ENCODE data around the gene PFKP.

PFKP gene

GRCh38 chr10:3067118-3067858, at the start of gene PFKP:
Gene PFKP, plus strand, starts transcription at chr10:3067548. Its CDS starts 48 bp downstream, at chr10:3067596.
- no peak for DNase-seq

- DNase-seq, result no peak
Measured at GRCh38 chr10:3018247-3018646, 49.1 kb upstream of the PFKP start.

GRCh38 chr10:3020311-3020710, 47.0 kb upstream of the PFKP start:
- DNase-seq, result no peak

GRCh38 chr10:3020881-3021280, 46.5 kb upstream of the PFKP start:
- DNase-seq, result no peak

GRCh38 chr10:3022027-3022426, 45.3 kb upstream of the PFKP start:
- DNase-seq, result no peak

GRCh38 chr10:3023892-3024291, 43.5 kb upstream of the PFKP start:
- DNase-seq, result no peak

- DNase-seq, result no peak
Measured at GRCh38 chr10:3025026-3025683, 42.2 kb upstream of the PFKP start.

GRCh38 chr10:3027866-3028265, 39.5 kb upstream of the PFKP start:
- DNase-seq, result no peak

- no peak for DNase-seq
Measured at GRCh38 chr10:3028441-3028840, 38.9 kb upstream of the PFKP start.

- no peak for DNase-seq
Measured at GRCh38 chr10:3030765-3031164, 36.6 kb upstream of the PFKP start.

- DNase-seq, result no peak
Measured at GRCh38 chr10:3031490-3031889, 35.9 kb upstream of the PFKP start.

- no peak for DNase-seq
Measured at GRCh38 chr10:3033925-3034324, 33.4 kb upstream of the PFKP start.

GRCh38 chr10:3034616-3035015, 32.7 kb upstream of the PFKP start:
- DNase-seq, result no peak

GRCh38 chr10:3036155-3037021, 31.0 kb upstream of the PFKP start:
- no peak for DNase-seq

GRCh38 chr10:3037182-3037581, 30.2 kb upstream of the PFKP start:
- DNase-seq, result no peak

GRCh38 chr10:3040069-3040468, 27.3 kb upstream of the PFKP start:
- DNase-seq, result no peak

GRCh38 chr10:3042589-3042988, 24.8 kb upstream of the PFKP start:
- no peak for DNase-seq

- no peak for DNase-seq
Measured at GRCh38 chr10:3043512-3044368, 23.6 kb upstream of the PFKP start.

GRCh38 chr10:3045471-3046209, 21.7 kb upstream of the PFKP start:
- DNase-seq, result no peak

GRCh38 chr10:3046210-3046779, 21.1 kb upstream of the PFKP start:
- DNase-seq, result no peak

GRCh38 chr10:3046981-3047547, 20.3 kb upstream of the PFKP start:
- DNase-seq, result no peak

Measured in NCI-H446 treated with DMSO at 0.1 percent for 48 hours (cell line).